Spleen (tissue), 7 donors: Measurements from ENCODE around the gene HNRNPUL1.

ENCODE experiments used
- POLR2A ChIP-seq, 3 donors: fragments of 450-650 bp; IDR thresholded peaks; one replicate each; pipeline ENCODE4 v1.5.1; 2017; ENCODE audit warnings: antibody characterized with exemption in 3 of 3, mild to moderate bottlenecking in 1 of 3
- POLR2AphosphoS5 ChIP-seq, 3 donors: sonication (generic); formaldehyde crosslinking; IDR thresholded peaks; one replicate each; pipeline ENCODE4 v1.5.1; 2017; ENCODE audit warnings: antibody characterized with exemption in 3 of 3
- TF ChIP-seq, protein P1 (sequence below), 11 experiments: fragments of 200-600 bp in 7 of 11; fragments of 450-650 bp in 4 of 11; sonication (generic) in 4 of 11; IDR thresholded peaks in 8 of 11; conservative IDR thresholded peaks in 3 of 11; 1 replicate in 7 of 11; 2 replicates in 4 of 11; pipeline versions ENCODE4 v1.4.0 to v1.8.0; 2016 to 2021; ENCODE audit warnings: antibody characterized with exemption in 11 of 11, inconsistent platforms in 4 of 11, mild to moderate bottlenecking in 1 of 11
- donor health status: DM: no; HTN: no; CAD: no; lungs with moderate emphysema.
- donor health status: DM: no; HTN: no; CAD: no.
- donor health status: DM: no; HTN: no; CAD: no.

- TF ChIP-seq POLR2AphosphoS5 (IDR thresholded peaks at IDR 0.05): peak; percentile 93 to 96 (median 95)
- TF ChIP-seq, protein P1, sequence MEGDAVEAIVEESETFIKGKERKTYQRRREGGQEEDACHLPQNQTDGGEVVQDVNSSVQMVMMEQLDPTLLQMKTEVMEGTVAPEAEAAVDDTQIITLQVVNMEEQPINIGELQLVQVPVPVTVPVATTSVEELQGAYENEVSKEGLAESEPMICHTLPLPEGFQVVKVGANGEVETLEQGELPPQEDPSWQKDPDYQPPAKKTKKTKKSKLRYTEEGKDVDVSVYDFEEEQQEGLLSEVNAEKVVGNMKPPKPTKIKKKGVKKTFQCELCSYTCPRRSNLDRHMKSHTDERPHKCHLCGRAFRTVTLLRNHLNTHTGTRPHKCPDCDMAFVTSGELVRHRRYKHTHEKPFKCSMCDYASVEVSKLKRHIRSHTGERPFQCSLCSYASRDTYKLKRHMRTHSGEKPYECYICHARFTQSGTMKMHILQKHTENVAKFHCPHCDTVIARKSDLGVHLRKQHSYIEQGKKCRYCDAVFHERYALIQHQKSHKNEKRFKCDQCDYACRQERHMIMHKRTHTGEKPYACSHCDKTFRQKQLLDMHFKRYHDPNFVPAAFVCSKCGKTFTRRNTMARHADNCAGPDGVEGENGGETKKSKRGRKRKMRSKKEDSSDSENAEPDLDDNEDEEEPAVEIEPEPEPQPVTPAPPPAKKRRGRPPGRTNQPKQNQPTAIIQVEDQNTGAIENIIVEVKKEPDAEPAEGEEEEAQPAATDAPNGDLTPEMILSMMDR (IDR thresholded peaks at IDR 0.05 in 8 of 11, conservative IDR thresholded peaks at IDR 0.05 in 3 of 11): peak in 1 of 11 experiments; percentile 20
- peak; percentile 51 to 67 (median 59) for TF ChIP-seq POLR2A (IDR thresholded peaks at IDR 0.05)
Observed at GRCh38 chr19:41310033-41310831, 46.1 kb downstream of the HNRNPUL1 start, which contains the start of gene CCDC97.
